Measurements from ENCODE around the gene GATA1. TPM values are rescaled to one million over a fixed set of nuclear protein-coding genes. Genes with fewer than 3 reads are reported as not detected.
A peak's percentile ranks its signal among the peaks of the same experiment; 100 is the strongest.

GATA1 gene
- total RNA-seq, 1 experiment from 2014 or later, result not detected

- DNase-seq (ENCODE audit: low read depth), result no peak
These were observed 1.2 kb upstream of the GATA1 start for GRCh38 chrX:48785186-48785539.

DNA sequence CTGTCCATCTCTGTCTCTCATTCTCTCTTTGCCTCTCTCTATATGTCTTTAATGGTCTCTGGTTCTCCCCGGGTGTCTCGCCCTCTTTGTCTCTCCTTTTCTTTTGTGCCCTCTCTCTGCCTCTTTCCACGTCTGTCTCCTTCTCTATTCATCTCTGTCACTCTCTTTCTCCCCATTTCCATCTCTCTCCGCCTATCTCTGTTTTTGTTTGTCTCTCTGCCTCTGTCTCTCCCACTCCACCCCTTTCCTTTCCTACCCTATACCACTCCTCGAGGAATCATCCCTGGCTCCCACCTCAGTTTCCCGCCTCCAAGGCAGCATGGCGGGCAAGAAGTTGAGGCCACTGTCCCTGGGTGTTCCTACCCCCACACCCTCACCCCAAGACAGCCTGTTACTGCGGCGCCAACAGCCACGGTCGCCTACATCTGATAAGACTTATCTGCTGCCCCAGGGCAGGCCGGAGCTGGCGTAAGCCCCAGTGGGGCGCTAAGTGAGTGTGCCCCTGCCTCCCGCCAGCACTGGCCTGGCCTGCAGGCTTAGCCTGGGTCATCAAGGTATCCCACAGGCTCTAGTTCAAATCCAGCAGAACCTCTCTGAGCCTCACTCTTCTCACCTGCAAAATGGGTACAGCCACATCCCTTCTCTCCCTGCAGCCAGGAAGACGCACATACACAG, 713 bp upstream of the GATA1 start:
- DNase-seq (ENCODE audit: low read depth), result no peak

DNA sequence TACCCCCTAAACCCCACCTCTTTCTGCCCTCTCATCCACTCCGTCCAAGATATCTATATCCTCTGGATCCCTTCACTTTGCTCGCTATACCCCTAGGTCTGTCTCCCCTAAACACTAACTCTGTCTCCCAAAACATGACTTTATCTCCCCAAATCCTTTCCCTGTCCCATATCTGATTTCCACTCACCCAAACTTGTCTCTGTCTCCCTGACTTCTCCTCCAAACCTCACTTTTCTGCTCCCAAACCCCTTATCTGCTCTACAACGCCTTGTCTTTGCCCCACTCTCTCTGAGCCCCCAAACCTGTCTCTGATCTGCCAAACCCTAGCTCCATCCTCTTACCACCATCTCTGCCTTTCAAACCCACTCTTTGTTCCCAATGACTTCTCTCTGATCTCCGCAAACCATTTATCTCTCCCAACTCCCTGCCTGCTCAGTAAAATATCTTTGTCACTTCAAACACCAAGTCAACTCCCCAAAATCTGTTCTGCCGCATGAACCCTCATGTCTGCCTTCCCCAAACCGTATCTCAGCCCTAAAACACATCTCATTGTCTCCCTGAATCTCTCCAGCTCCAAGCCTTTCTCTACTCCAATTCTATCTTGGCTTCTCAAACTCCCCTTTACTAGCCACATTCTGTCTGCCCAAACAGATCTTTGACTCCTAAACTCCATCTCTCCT, 575 bp downstream of the GATA1 start:
- no peak for DNase-seq (ENCODE audit: low read depth)

DNA sequence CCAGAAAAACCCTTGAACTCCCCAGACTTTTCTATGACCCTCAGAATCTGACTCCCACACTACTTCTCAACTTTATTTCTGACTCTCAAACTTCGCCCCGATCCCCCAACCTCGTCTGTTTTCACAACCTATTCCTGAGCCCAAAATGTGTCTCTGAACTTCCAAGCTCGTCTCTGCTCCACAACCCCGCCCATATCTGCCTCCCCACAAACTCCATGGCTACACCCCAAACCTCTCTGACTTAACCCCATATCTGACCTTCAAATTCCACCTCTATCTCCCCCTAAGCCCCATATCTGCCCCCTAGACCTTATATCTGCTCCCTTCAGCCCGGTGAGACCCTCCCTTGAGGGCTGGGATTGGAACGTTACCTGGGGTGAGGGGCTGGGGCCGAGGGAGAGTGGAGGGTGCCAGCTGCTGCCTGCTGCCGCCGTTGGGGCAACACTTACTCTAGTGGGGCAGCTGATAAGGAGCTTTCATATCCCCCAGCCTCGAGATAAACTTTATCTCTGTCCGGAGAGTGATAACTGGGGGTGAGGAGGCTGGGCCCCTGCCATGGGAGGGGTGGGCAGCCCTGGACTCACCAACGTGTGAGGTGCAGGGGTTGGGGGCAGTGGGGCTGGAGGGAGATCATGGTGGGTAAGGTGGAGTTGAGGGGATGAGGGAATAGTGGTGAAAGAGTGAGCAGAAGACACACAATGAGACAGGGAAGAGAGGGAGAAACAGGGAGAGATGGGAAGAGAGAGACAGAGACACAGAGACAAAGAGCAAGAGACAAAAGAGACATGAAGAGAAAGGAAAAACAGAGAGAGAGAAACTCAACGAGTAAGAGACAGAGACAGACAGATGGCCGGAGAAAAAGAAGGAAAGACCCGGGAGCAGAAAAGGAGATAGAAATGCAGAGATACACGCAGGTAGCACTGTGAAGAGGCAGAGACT, 1.4 kb downstream of the GATA1 start:
- no peak for DNase-seq (ENCODE audit: low read depth)

- DNase-seq (ENCODE audit: low read depth), result no peak
These were observed 3.2 kb downstream of the GATA1 start for GRCh38 chrX:48789366-48790220.

DNA sequence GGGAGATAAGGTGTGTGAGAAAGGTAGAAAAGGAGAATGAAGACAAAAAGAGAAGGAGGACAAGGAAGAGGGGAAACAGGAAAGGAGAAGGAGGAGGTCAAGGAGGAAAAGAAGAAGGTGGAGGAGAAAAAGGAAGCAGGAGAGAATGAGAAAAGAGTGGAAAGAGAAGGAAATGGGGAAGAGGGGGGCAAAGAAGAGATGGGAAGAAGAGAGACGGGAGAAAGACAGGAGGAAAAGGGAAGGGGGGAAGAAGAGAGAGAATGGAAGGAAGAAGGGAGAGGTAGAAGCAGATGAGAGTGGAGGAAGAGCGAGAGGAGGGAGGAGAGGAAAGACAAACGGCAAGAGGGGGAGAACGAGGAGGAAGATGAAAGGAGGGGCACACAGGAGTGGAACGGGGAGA, 4.1 kb downstream of the GATA1 start:
- no peak for DNase-seq (ENCODE audit: low read depth)

GRCh38 chrX:48791063-48791820, 4.9 kb downstream of the GATA1 start:
- no peak for DNase-seq (ENCODE audit: low read depth)

- no peak for DNase-seq (ENCODE audit: low read depth)
These were observed 5.8 kb downstream of the GATA1 start for GRCh38 chrX:48792219-48792618.

DNA sequence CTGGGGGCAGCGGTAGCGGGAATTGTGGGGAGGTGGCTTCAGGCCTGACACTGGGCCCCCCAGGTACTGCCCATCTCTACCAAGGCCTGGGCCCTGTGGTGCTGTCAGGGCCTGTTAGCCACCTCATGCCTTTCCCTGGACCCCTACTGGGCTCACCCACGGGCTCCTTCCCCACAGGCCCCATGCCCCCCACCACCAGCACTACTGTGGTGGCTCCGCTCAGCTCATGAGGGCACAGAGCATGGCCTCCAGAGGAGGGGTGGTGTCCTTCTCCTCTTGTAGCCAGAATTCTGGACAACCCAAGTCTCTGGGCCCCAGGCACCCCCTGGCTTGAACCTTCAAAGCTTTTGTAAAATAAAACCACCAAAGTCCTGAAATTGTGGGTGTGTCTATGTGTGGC, 7.5 kb downstream of the GATA1 start:
- DNase-seq (ENCODE audit: low read depth), result no peak

DNA sequence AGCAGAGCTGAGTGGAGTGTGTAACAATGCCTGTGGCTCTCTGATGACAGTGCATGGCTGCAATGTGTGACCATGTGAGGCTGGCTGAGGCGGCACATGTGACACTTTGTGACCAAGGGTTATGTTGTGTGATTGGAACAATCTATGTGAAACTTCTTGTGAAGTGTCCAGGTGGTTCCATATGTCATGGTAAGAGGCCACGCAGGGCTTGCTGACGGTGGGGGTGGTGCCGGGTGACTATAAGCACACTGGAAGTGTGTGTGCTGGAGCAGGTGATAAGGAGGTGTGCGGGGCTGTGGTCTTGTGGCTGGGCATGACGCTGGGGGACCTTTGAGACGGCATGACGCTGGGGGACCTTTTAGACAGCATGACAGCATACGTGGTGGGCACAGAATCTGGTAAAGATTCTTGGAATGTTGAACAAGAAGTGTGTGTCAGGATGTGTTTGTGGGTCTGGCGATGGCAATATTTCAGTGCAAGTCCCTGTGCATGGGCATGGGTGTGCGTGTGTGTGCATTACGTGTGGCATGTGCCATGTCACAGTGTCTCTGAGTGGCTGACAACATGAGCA, 8.0 kb downstream of the GATA1 start:
- DNase-seq (ENCODE audit: low read depth), result no peak

- peak; percentile 66 for DNase-seq (ENCODE audit: low read depth)
These were observed 8.6 kb downstream of the GATA1 start for GRCh38 chrX:48794911-48795515.

DNA sequence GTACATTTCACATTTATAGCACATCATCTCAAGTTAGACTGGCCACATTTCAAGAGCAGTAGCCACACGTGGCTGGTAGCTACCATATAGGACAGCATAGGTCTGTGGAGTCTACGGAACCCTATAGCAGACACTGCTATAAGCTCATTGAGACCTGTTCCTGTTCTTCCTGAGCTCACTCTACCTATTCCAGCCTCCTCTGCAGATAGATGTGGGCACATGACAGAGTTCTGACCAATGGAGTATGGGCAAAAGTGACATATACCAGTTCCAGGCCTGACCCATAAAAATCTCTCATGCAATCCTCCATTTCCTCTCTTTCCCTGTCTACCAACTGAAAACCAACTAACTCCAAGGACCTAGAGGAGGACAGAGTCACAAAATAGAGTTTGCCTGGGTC, 11.9 kb downstream of the GATA1 start:
- DNase-seq (ENCODE audit: low read depth), result no peak

DNA sequence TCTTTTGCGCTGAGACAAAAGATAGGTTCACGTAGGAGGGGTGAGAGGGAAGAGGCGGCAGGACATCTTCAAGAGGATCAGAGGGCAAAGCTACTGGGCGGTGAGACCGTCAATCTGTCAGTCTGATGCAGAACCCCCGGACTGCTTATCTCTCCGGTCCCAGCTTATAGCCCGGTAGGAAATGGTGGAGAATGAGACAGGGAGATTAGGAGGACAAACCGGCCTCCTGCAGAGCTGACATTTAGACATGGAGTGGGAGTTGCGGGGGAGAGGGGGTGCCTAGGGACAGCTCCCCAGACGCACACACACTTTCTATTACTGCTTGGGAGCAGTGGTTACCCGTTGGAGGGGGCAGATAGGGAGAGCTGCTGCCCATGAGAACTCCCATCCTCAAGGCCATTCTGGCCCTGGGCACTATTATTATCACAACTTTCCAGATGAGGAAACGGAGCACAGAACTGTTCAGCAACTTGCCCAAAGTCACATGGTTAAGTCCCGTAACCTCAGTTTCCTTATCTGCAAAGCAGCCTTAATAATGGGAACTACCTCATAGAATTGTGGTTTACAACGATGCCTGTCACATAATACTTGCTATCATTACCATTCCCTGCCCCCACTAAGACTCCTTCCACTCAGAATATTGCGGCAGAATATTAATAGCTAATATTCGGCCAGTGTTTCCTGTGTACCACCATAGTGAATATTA, 14.3 kb downstream of the GATA1 start:
- DNase-seq (ENCODE audit: low read depth), result no peak

DNA sequence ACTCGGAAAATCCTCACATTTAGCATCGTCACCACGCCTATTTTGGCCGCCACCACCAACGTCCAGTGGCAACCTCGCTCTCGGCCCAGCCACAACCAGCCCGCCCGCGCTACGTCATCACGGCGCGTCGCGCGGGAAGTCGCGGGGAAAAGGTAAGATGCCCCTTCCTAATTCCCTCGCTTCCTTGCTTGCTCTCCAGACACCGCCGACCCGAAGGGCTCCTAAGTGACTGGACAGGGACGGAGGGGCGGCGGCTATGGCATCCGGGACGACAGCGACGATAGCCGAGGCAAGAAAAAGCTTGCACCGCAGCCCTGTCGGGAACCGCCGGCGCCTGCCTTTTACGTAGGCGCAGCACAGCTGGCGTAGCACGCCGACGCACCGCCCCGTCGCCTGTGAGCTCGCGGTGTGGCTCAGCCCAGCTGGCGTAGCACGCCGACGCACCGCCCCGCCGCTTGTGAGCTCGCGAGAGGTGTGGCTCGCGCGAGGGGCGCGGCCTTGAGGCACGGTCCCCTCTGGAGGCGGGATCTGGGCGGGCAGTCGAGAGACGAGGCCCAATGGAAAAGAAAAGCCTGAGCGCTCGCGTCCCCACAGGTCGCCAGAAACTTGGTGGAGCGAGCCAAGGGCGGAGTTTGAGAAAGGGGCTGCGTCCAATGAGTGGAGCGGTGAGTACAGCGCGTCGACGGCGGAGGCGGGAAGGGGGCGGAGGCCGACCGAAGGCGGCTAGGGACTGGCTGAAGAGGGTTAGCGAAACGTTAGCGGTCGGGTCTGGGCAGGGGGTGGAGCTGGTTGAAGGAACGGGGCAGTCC, 15.1 kb downstream of the GATA1 start, which contains the start of gene HDAC6:
HDAC6 (plus strand) TSS at position 788 of the 809 bp plus-strand sequence. CDS start 626 bp downstream, outside the sequence.
- DNase-seq (ENCODE audit: low read depth), result peak; percentile 98

- peak; percentile 83 for DNase-seq (ENCODE audit: low read depth)
These were observed 15.9 kb downstream of the GATA1 start for GRCh38 chrX:48802089-48802904.

GRCh38 chrX:48802905-48803200, 16.5 kb downstream of the GATA1 start:
- DNase-seq (ENCODE audit: low read depth), result no peak

- DNase-seq (ENCODE audit: low read depth), result no peak
These were observed 19.7 kb downstream of the GATA1 start for GRCh38 chrX:48806081-48806480.

GRCh38 chrX:48813644-48814043, 27.3 kb downstream of the GATA1 start:
- no peak for DNase-seq (ENCODE audit: low read depth)
